Suprapubic skin (tissue), 3 donors: ENCODE results near the gene PLXDC2.

Experiments used
- CTCF ChIP-seq, 2 donors: fragments of 200-600 bp in 1 of 2; fragments of 450-650 bp in 1 of 2; sonication (generic) in 1 of 2; IDR thresholded peaks; one replicate each; pipeline ENCODE4 v1.5.1; 2016 to 2019; ENCODE audit warnings: antibody characterized with exemption in 2 of 2, mild to moderate bottlenecking in 1 of 2, moderate library complexity in 1 of 2
- EP300 ChIP-seq: sonication (generic); formaldehyde crosslinking; IDR thresholded peaks from one replicate; pipeline ENCODE4 v1.6.1; 2017; ENCODE audit warnings: antibody characterized with exemption
- POLR2A ChIP-seq, 2 donors: fragments of 450-650 bp; IDR thresholded peaks; one replicate each; pipeline ENCODE4 v1.6.1; 2017; ENCODE audit warnings: antibody characterized with exemption in 2 of 2, mild to moderate bottlenecking in 2 of 2, moderate library complexity in 2 of 2

- TF ChIP-seq CTCF (IDR thresholded peaks at IDR 0.05) (no peak), POLR2A (IDR thresholded peaks at IDR 0.05) (no peak), EP300 (no peak)
These were observed 154.5 kb downstream of the PLXDC2 start for GRCh38 chr10:19970717-19971116.
